HEK293T (cell line): ENCODE results near the gene KANK2.

Source experiments
- CTCF ChIA-PET: fragments of 350-600 bp; formaldehyde crosslinking; extraction: SDS; loops from one replicate; lab custom pipeline; 2021; ENCODE audit warnings: antibody characterized with exemption, inconsistent platforms; lab: Yijun Ruan, JAX
- POLR2A ChIA-PET: fragments of 350-600 bp; formaldehyde crosslinking; extraction: SDS; loops from one replicate; lab custom pipeline; 2020; ENCODE audit warnings: antibody characterized with exemption, inconsistent platforms; lab: Yijun Ruan, JAX
- DNase-seq: peaks from one replicate; pipeline ENCODE4 v3.0.0; 2012; ENCODE audit warnings: mixed read lengths; ENCODE audit errors: extremely low spot score
- ARNT ChIP-seq: fragments of 450-650 bp; IDR thresholded peaks from 2 replicates; pipeline ENCODE4 v1.6.1; 2017; ENCODE audit warnings: mild to moderate bottlenecking
- BHLHE40 ChIP-seq: fragments of 450-650 bp; IDR thresholded peaks from 2 replicates; pipeline ENCODE4 v1.6.1; 2016; ENCODE audit warnings: mild to moderate bottlenecking, moderate library complexity, borderline replicate concordance
- CTBP1 ChIP-seq: fragments of 450-650 bp; IDR thresholded peaks from 2 replicates; pipeline ENCODE4 v1.6.1; 2016; ENCODE audit warnings: borderline replicate concordance
- ELF4 ChIP-seq: fragments of 450-650 bp; IDR thresholded peaks from 2 replicates; pipeline ENCODE4 v1.6.1; 2017; ENCODE audit warnings: antibody characterized with exemption
- FOXA1 ChIP-seq: fragments of 450-650 bp; IDR thresholded peaks from 2 replicates; pipeline ENCODE4 v1.6.1; 2016; ENCODE audit warnings: mild to moderate bottlenecking
- FOXK2 ChIP-seq: fragments of 450-650 bp; IDR thresholded peaks from 2 replicates; pipeline ENCODE4 v1.6.1; 2016; ENCODE audit warnings: mild to moderate bottlenecking
- FOXM1 ChIP-seq: fragments of 450-650 bp; IDR thresholded peaks from 2 replicates; pipeline ENCODE4 v1.6.1; 2017; ENCODE audit warnings: mild to moderate bottlenecking, borderline replicate concordance
- HDGF ChIP-seq: fragments of 450-650 bp; IDR thresholded peaks from 2 replicates; pipeline ENCODE4 v1.6.1; 2017; ENCODE audit warnings: antibody characterized with exemption, borderline replicate concordance
- L3MBTL2 ChIP-seq: fragments of 450-650 bp; conservative IDR thresholded peaks from 2 replicates; pipeline ENCODE4 v1.6.1; 2016; ENCODE audit warnings: mild to moderate bottlenecking
- LEF1 ChIP-seq: fragments of 450-650 bp; IDR thresholded peaks from 2 replicates; pipeline ENCODE4 v1.6.1; 2017; ENCODE audit warnings: mild to moderate bottlenecking, borderline replicate concordance
- NFRKB ChIP-seq: fragments of 450-650 bp; IDR thresholded peaks from 2 replicates; pipeline ENCODE4 v1.6.1; 2016; ENCODE audit warnings: mild to moderate bottlenecking, moderate library complexity
- SP1 ChIP-seq: fragments of 450-650 bp; IDR thresholded peaks from 2 replicates; pipeline ENCODE4 v1.6.1; 2017
- SUZ12 ChIP-seq: fragments of 450-650 bp; IDR thresholded peaks from 2 replicates; pipeline ENCODE4 v1.6.1; 2016; ENCODE audit warnings: mild to moderate bottlenecking
- TARDBP ChIP-seq: fragments of 450-650 bp; IDR thresholded peaks from 2 replicates; pipeline ENCODE4 v1.6.1; 2016
- ZNF384 ChIP-seq: fragments of 450-650 bp; IDR thresholded peaks from 2 replicates; pipeline ENCODE4 v1.6.1; 2016
- TF ChIP-seq, protein P1 (sequence below): fragments of 450-650 bp; IDR thresholded peaks from 2 replicates; pipeline ENCODE4 v1.6.1; 2016

Gene KANK2

DNA sequence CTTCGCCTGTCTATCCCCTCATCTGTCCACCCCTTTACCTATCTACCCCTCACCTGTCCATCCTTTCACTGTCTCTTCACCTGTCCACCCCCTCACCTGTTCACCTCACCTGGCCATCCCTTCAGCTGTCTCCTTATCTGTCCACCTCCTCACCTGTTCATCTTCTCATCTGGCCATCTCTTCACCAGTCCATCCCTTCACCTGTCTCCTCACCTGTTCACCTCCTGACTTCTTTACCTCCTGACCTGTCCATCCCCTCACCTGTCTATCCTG lies 13.2 kb upstream of the KANK2 start:
- ChIA-PET POLR2A (no interaction called here), CTCF (no interaction called here)
- no peak for DNase-seq
- TF ChIP-seq LEF1 (no peak), BHLHE40 (no peak), NFRKB (no peak), CTBP1 (peak; percentile 81)

DNA sequence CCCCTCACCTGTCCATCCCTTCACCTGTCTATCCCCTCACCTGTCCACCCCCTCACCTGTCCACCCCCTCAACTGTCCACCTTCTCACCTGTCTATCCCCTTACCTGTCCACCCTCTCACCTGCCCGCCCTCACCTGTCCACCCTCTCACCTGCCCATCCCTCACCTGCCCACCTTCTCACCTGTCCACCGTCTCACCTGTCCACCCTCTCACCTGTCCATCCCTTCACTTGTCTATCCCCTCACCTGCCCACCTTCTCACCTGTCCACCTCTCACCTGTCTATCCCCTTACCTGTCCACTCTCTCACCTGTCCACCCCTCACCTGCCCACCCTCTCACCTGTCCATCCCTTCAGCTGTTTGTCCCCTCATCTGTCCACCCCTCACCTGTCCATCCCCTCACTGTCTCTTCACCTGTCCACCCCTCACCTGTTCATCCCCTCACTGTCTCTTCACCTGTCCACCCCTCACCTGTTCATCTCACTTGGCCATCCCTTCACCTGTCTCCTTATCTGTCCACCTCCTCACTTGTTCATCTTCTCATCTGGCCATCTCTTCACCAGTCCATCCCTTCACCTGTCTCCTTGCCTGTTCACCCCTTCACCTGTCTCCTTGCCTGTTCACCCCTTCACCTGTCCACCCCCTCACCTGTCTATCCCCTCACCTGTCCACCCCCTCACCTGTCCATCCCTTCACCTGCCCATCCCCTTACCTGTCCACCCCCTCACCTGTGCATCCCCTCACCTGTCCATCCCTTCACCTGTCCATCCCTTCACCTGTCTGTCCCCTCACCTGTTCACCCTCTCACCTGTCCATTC lies 12.7 kb upstream of the KANK2 start:
- no peak for TF ChIP-seq SP1
- peak; percentile 99 for TF ChIP-seq CTBP1
- CTCF ChIA-PET, result no interaction called here
- DNase-seq, result no peak
- POLR2A ChIA-PET, result no interaction called here

DNA sequence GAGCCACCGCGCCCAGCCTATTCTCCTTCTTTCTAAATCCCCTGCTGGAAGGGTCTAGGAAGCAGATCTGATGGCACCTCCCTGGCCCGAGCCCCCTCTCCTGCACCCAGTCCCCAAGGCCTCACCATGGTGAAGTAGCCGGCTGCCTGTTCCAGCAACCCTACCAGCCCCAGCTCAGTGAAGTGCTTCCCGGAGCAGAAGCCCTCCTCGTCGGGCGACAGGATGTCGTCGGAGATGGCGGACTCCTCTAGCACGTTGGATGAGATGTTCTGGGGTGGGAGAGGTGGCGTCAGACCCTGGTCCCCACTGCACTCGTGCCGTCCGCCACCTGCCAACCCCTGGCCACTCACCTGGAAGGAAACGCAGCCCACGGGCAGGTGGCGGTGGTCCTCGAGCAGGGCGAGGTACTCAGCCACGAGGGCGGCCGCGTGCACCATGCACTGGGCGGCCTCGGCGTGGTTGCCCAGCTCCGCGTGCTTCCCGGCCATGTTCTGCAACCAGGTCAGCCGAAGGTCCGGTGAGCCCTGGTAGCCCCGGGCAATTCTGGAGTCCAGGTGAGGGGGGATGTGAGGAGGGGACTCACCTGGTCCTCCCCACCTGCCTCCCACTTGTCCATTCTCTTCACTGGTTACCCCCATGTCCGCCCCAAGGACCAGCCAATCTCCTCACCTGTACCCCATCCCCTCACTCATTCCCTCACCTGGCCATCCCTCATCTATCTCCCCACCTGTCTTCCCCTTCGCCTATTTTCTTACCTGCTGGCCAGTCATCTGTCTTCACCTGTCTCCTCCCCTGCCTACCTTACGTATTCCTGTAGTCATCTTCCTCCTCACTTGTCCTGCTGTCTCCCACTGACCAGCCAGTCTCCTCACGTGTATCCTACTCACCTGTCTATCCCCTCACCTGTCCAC lies 11.5 kb upstream of the KANK2 start:
- ChIA-PET CTCF (no interaction called here), POLR2A (interaction anchor here (1.7 kb wide), 1 partner anchor 166 kb away, joined by 5 read pairs; the partner anchor contains the start of gene SWSAP1)
- DNase-seq, result no peak
- peak; percentile 81 for TF ChIP-seq CTBP1
- no peak for TF ChIP-seq SP1
- 0 out of 2 replicates have a peak, but pooled peaks have one; percentile 46 for TF ChIP-seq HDGF

DNA sequence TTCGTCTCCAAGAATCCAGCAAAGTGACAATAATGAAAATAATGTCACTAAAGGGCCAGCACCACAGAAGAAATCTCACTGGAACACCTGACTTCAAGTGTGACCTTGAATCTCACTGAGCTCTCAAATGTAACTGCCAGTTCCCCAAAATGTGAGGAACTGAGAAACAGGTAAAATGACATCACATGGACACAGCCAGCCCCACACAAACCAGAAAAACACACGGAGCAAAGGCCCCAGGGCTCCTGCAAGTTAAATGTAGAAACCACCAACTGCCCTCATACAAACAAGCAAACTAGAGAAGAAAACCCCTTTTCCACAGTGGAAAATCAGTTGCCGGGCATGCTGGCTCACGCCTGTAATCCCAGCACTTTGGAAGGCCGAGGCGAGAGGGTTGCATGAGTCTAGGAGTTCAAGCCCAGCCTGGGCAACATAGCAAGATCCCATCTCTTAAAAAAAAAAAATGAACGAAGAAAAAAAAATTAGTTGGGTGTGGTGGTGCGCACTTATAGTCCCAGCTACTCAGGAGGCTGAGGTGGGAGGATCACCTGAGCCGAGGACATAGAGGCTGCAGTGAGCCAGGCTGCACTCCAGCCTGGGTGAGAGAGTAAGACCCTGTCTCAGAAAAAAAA lies 8.7 kb upstream of the KANK2 start:
- CTCF ChIA-PET, result no interaction called here
- TF ChIP-seq BHLHE40 (no peak), SUZ12 (no peak), HDGF (no peak), ELF4 (no peak), ZNF384 (no peak)
- no peak for DNase-seq
- POLR2A ChIA-PET, result no interaction called here

DNA sequence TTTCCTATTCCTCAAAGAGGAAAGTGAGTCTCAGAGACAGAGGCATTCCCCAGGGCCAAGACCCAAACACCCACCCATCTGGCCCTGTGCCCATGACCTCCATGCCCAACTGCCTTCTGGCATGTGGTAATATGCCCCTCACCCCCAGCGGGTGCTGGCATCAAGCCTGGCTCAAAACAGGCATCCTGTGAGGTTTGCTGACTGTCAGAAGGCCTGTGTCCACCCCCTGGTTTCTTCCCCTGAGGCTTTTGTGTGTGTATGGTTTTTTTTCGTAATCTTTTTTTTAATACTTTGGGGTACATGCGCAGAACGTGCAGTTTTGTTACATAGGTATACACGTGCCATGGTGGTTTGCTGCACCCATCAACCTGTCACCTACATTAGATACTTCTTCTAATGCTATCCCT lies 7.6 kb upstream of the KANK2 start:
- no peak for DNase-seq
- ChIA-PET POLR2A (no interaction called here), CTCF (interaction anchor here (1.8 kb wide), 1 partner anchor 67 kb away, joined by 7 read pairs; no protein-coding TSS in a partner anchor)
- no peak for TF ChIP-seq HDGF
- no peak for TF ChIP-seq LEF1
- TF ChIP-seq ELF4, result no peak
- TF ChIP-seq NFRKB, result no peak
- no peak for TF ChIP-seq FOXA1
- TF ChIP-seq ARNT, result no peak
- TF ChIP-seq, protein P1, sequence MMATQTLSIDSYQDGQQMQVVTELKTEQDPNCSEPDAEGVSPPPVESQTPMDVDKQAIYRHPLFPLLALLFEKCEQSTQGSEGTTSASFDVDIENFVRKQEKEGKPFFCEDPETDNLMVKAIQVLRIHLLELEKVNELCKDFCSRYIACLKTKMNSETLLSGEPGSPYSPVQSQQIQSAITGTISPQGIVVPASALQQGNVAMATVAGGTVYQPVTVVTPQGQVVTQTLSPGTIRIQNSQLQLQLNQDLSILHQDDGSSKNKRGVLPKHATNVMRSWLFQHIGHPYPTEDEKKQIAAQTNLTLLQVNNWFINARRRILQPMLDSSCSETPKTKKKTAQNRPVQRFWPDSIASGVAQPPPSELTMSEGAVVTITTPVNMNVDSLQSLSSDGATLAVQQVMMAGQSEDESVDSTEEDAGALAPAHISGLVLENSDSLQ, result no peak
- no peak for TF ChIP-seq CTBP1
- no peak for TF ChIP-seq SP1
- TF ChIP-seq FOXM1, result no peak
- no peak for TF ChIP-seq ZNF384
- no peak for TF ChIP-seq FOXK2
- TF ChIP-seq BHLHE40, result no peak
- no peak for TF ChIP-seq TARDBP
- no peak for TF ChIP-seq L3MBTL2
- TF ChIP-seq SUZ12, result no peak

DNA sequence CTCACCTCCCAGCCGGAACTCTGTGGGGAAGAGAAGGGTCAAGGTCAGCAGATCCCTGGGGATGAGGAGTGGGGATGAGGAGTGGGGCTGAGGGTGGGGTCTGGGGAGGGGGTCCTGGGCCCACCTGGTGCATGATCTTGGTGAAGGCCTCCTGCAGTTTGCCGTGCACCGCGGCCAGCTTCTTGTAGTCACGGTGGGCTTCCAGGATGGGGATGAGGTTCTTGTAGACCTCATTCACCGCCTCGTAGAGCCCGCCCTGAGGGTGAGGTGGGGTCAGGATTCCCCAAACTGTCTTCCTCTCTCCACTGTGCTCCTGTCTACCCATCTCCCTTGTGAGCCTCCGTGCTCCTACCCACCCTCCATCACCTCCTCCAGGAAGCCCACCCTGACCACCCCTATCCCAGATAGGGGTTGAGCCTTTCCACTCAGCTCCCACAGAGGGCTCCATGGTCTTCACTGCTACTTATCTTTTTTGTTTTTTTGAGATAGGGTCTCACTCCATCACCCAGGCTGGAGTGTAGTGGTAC lies 6.8 kb upstream of the KANK2 start:
- TF ChIP-seq TARDBP, result no peak
- no peak for TF ChIP-seq SP1
- TF ChIP-seq NFRKB, result no peak
- ChIA-PET POLR2A (no interaction called here), CTCF (interaction anchor here (1.8 kb wide), 1 partner anchor 66 kb away, joined by 7 read pairs; no protein-coding TSS in a partner anchor)
- DNase-seq, result no peak

DNA sequence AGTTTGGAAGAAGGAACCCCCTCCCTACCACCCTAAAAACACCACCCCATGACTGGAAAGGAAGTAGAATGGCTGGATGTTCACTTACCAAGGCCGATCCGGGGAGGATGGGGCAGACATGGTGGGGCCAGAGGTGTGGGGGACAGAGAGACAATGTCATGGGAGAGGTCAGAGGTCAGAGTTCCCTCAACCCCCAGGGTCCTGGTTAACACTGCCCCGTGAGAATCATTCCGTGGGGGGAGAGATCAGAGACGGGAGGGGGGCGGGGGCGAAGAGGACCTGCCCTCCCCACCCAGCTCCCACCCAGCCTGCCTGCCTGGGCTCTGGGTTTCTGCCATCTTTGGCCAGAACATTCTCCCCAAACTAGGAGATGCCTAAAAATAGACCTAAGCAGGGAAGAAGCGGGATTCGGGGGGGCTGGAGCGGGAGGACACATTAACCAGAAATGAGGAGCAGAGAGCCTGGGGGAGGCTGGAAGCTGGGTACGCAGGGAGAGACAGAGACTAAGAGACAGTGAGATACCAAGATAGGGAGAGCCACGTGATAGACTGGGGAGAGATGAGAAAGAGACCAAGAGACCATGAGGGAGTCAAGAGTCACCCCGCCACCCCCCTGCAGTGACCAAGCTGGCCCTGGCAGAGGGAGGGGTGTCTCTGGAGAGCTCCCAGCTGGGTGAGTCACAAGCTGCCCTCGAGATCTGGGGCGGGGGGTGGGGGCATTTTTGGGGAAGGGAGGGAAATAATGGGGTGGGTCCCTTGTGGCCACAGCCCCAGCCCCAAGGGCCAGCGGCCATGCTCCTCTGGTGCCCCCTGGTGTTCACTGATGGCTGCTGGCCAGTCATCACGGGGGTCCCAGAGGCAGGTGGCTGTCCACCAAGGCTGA lies 6.1 kb upstream of the KANK2 start:
- no peak for TF ChIP-seq FOXK2
- peak; percentile 73 for DNase-seq
- ChIA-PET POLR2A (no interaction called here), CTCF (interaction anchor here (1.8 kb wide), 1 partner anchor 66 kb away, joined by 7 read pairs; no protein-coding TSS in a partner anchor)
